Panc1 (cell line): ENCODE results near the gene EFCAB8.

Experiments
- CTCF ChIP-seq: fragments of 450-650 bp; IDR thresholded peaks from 2 replicates; pipeline ENCODE4 v1.5.1; 2017; ENCODE audit warnings: mild to moderate bottlenecking
- POLR2AphosphoS5 ChIP-seq: IDR thresholded peaks from 2 replicates; pipeline ENCODE4 v1.6.1; 2012; ENCODE audit warnings: mild to moderate bottlenecking, low read depth, low read length, moderate library complexity
- REST ChIP-seq, 2 experiments: IDR thresholded peaks; 2 replicates each; pipeline ENCODE4 v1.6.1; 2011 to 2012; ENCODE audit warnings: low read depth in 2 of 2, control low read depth in 1 of 2, low read length in 1 of 2, mild to moderate bottlenecking in 1 of 2, moderate library complexity in 1 of 2; ENCODE audit not compliant: insufficient read depth in 1 of 2
- SIN3A ChIP-seq: IDR thresholded peaks from 2 replicates; pipeline ENCODE4 v1.6.1; 2012; ENCODE audit warnings: low read depth, mild to moderate bottlenecking, low read length, moderate library complexity, borderline replicate concordance; ENCODE audit not compliant: insufficient read depth

DNA sequence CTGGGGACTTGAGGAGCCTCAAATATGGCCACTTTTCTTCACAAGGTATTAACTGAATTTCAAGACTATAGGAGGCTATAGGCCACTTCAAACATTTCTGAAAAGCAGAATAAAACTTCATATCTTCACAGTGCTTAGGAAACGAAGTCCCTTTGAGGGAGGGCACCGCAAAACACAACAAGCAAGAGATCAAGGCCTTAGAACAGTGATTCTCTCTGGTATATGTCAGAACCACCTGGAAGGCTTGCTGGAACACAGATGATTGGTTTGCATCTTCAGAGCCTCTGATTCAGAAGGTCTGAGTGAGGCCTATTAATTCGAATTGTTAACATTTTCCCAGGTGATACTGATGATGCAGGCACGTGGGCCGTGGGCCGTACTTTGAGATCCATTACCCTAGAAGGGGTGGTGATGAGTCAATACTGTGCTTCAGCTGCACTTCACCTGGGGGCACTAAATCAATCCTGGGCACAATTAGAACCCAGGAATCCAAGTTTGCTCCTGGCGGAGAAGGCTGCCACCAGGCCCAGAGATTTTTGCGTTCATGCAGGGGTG is 134.8 kb downstream of the EFCAB8 start:
- no peak for TF ChIP-seq CTCF
- no peak for TF ChIP-seq SIN3A
- TF ChIP-seq REST (IDR thresholded peaks at IDR 0.05; ENCODE audit: insufficient read depth in 1 of 2, low read depth in 2 of 2, low read length in 1 of 2) = no peak
- TF ChIP-seq POLR2AphosphoS5 = no peak
